H4 (cell line): Measurements from ENCODE around the gene ABO. TPM values are rescaled to one million over a fixed set of nuclear protein-coding genes. Genes with fewer than 3 reads are reported as not detected.
A peak's percentile ranks its signal among the peaks of the same experiment; 100 is the strongest.
"Not testable (repeated sequence)": the region's sequence is repeated elsewhere in the genome, so short reads cannot be mapped to it uniquely, and the experiment has no call there.

Source experiments
- DNase-seq: peaks from one replicate; pipeline ENCODE4 v3.0.0-alpha.2; 2015; ENCODE audit warnings: low spot score
- total RNA-seq: library from RNA; depleted of rRNA; stranded (reverse); fragments of >200 nt; shearing (Covaris generic); gene quantifications from 2 replicates; pipeline ENCODE4 v1.2.3, GENCODE V29; 2014

The ABO gene
- total RNA-seq, 1 experiment from 2014 or later: not detected

- no peak for DNase-seq
Measured at GRCh38 chr9:133225171-133226011, 49.6 kb downstream of the ABO start.

DNA sequence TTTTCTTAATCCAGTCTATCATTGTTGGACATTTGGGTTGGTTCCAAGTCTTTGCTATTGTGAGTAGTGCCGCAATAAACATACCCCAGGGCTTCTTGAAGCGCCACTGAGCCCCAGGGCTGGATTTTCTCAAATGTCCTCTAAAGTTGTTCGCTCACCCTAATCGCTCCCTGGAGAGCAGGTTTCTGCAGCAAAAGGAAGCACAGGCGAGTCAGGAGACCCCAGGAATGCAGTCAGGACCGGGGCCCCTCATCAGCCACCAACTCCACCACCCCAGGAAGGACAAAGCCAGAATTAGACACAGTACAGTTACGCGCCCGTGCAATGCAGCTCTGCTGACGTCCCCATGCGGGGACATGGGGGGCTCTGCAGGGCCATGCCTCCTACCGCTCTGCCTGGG lies 50.2 kb downstream of the ABO start:
- DNase-seq: no peak

GRCh38 chr9:133223159-133223756 lies 51.7 kb downstream of the ABO start:
- not testable (repeated sequence) for DNase-seq

- not testable (repeated sequence) for DNase-seq
Measured at GRCh38 chr9:133221994-133222393, 53.0 kb downstream of the ABO start.

DNA sequence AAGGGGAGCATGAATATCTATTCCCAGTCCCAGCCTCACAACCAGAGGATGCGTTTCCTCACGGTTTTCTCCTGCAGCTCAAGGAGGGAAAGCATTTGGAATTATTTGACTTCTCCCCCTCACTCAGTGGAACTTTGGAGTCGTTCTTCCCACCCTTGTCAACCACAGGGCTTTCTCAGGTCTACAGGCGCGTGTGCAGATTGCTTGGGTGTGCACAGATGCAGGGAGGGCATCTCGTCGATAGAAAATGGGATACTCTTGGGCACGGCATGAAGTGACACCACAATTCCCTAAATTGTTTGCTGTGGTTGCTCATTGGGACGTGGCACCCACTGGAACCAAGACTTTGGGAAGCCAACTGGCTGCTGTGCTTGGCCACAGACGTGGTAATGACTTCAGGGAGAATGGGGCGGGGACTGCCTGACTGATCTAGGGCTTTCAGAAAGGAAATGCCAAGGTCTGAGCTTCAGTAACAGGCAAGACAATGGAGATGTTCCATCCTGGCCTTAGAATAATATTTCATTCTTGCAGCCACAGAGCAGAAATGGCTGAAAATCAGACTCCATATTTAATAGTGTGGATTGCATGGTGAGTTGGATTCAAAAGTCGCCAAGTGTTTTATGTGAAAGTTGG lies 53.7 kb downstream of the ABO start:
- DNase-seq: no peak

- DNase-seq: not testable (repeated sequence)
Measured at GRCh38 chr9:133218049-133218975, 56.7 kb downstream of the ABO start.

DNA sequence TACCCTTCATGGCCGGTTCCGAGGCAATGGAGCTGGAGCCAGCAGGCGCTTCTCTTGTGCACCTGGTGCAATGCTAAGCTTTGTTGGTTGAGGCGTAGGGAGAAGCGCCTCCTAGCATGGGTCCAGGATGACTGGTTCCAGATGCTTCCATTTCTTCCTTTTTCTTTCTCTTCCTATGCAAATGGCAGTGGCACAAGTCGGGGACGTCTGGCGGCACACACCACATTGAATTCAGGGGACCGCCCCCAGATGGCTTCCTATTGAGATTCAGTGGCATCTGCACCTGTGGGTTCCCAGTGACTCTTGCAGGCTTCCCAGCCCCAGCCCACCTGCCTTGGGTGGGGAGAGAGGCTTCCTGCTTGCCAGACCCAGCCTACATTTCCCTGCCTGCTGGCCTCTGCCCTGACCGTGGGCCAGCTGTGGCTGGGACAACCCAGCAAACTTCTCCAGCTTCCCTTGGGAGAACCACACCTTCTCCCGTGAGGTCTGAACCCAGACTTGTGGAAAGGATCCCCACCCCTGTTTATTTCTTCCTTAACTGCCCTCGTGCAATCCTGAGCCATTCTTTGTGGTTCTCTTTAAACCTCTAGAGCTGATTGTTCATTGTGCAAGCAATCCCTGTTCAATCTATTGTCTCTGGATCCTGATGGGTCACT lies 57.5 kb downstream of the ABO start:
- DNase-seq: not testable (repeated sequence)

DNA sequence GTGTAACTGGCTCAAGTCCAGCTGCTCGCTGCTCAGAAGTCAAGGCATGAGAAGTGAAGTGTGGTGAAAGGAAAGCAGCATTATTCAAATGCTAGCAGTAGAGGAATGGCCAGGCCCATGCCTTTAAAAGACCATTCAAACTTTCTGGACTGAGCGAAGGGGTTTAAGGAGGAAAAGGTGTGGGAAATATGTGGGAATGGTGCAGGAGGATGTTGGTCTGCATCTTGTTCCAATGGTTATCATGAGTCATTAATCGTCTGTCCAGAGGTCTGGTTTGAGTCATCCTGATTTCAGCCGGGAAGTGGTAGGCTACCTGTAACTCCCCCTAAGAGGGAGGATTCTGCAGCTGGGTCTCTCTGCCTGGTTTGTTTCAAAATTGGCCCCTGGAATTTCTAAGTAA lies 60.7 kb downstream of the ABO start:
- DNase-seq: not testable (repeated sequence)

DNA sequence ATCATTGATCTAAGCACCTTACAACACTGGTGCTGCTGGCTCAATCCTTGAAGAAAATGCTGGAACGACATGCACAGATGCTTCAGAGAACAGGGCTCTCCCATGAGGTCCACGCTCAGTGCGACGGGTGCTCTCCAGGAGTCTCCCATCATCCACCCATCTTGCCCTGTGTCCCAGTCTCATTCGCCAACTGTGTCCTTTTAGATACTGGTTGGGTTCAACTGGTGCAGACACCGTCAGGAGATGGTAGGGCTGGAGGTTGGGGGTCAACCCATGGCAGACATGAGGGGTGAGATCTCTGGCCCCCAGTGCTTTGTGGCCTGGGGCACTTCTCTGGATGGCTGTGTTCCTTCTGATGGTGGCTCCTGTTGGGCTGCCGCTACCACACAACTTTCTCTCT lies 64.4 kb downstream of the ABO start:
- DNase-seq: no peak

- DNase-seq: peak; percentile 1
Measured at GRCh38 chr9:133210202-133210532, 64.8 kb downstream of the ABO start.

DNA sequence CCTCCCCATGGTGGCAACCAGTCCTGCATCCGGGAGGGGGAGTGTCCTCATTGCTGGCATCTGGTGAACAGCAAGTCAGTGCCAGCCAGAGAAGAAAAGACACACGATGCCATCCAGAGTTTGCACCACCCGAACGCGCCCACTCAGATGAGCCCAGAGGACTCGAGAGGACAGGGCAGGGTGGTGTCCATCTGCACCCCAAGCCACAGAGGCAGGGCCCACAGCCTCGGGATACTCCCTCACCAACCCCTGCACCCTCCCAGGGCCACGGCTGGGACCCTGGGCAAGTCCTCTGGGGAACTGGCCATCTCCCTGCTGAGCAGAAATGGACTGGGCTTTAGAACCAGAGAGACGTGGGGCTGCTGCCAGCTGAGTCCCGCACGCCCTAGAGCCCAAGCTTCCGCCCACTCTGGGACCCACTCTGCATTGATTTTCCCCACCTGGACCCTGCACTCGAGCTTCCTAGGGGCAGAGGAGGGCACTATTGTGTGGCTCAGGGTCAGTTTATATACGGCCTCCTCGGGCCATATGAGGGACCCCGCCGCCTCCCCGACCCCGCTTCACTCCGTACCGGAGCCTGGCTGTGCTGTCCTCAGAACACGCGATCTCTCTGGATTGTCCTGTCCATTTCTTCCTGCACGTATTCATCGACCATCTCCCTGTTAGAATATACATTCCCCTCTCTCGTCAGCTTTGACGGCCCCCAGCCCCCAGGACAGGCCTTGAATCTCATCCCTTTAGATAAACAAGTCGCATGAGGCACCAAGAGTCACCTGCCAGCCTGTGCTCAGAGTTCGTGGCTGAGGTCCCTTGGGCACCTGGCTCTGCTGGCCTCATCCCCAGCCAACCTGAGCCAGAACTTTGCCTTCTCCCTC lies 65.4 kb downstream of the ABO start:
- not testable (repeated sequence) for DNase-seq

GRCh38 chr9:133208880-133209300 lies 66.1 kb downstream of the ABO start, which contains the start of gene OBP2B:
Gene OBP2B (minus strand): TSS chr9:133209250. CDS start chr9:133209199, 51 bp downstream.
- not testable (repeated sequence) for DNase-seq

- peak; percentile 2 for DNase-seq
Measured at GRCh38 chr9:133208171-133208879, 66.7 kb downstream of the ABO start.

GRCh38 chr9:133207540-133208170 lies 67.3 kb downstream of the ABO start:
- no peak for DNase-seq

- peak; percentile 2 for DNase-seq
Measured at GRCh38 chr9:133207021-133207531, 67.9 kb downstream of the ABO start.

- DNase-seq: no peak
Measured at GRCh38 chr9:133205996-133206931, 68.7 kb downstream of the ABO start.

- DNase-seq: not testable (repeated sequence)
Measured at GRCh38 chr9:133205481-133205887, 69.5 kb downstream of the ABO start.
